Mammary epithelial cell (primary cell): ENCODE results near the gene SLIT3.

Experiments used
- EZH2 ChIP-seq: IDR thresholded peaks from 2 replicates; pipeline ENCODE4 v1.6.1; 2012; ENCODE audit warnings: low read length, inconsistent platforms, borderline replicate concordance
- TF ChIP-seq, protein P1 (sequence below), 2 donors: IDR thresholded peaks in 1 of 2; conservative IDR thresholded peaks in 1 of 2; 2 replicates each; pipeline ENCODE4 v1.5.1; 2011 to 2012; ENCODE audit warnings: inconsistent platforms in 2 of 2, low read length in 2 of 2, mild to moderate bottlenecking in 2 of 2, control low read depth in 1 of 2, low read depth in 1 of 2; ENCODE audit not compliant: insufficient read depth in 1 of 2; ENCODE audit errors: extremely low read depth in 1 of 2

DNA sequence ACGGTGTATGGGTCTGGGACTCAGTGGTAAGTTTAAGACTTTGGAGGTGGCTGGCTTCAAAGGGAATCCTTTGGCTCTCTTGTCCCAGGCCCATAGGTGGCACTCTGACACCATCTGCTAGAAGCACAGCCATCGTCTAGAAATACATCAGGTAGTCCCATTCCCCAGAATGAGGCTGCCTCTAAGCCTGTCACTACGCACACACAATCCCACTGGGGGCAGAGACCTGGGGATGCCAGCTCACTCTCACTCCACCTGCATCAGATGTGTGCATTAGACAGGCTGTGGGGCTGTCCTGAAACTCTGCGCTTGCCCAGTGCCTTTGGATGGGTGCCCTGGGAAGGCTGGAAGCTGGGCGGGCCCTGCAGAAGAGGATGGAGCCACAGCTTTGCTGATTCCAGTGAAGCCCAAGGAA is 594.3 kb downstream of the SLIT3 start:
- TF ChIP-seq, protein P1, sequence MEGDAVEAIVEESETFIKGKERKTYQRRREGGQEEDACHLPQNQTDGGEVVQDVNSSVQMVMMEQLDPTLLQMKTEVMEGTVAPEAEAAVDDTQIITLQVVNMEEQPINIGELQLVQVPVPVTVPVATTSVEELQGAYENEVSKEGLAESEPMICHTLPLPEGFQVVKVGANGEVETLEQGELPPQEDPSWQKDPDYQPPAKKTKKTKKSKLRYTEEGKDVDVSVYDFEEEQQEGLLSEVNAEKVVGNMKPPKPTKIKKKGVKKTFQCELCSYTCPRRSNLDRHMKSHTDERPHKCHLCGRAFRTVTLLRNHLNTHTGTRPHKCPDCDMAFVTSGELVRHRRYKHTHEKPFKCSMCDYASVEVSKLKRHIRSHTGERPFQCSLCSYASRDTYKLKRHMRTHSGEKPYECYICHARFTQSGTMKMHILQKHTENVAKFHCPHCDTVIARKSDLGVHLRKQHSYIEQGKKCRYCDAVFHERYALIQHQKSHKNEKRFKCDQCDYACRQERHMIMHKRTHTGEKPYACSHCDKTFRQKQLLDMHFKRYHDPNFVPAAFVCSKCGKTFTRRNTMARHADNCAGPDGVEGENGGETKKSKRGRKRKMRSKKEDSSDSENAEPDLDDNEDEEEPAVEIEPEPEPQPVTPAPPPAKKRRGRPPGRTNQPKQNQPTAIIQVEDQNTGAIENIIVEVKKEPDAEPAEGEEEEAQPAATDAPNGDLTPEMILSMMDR (conservative IDR thresholded peaks at IDR 0.05 in 1 of 2, IDR thresholded peaks at IDR 0.05 in 1 of 2; ENCODE audit: extremely low read depth in 1 of 2, insufficient read depth in 1 of 2, low read depth in 1 of 2, low read length in 2 of 2) = peak; percentile 48 to 86
- no peak for TF ChIP-seq EZH2
